Body of pancreas (tissue), 4 donors: Measurements from ENCODE around the gene HGFAC.

ENCODE experiments used
- POLR2A ChIP-seq, 3 donors: fragments of 450-650 bp; IDR thresholded peaks; one replicate each; pipeline ENCODE4 v1.6.1; 2016; ENCODE audit warnings: antibody characterized with exemption in 3 of 3, mild to moderate bottlenecking in 2 of 3
- TF ChIP-seq, protein P1 (sequence below), 7 experiments: fragments of 450-650 bp in 4 of 7; fragments of 200-600 bp in 3 of 7; sonication (generic) in 3 of 7; IDR thresholded peaks; one replicate each; pipeline ENCODE4 v1.5.1; 2016 to 2019; ENCODE audit warnings: antibody characterized with exemption in 7 of 7

DNA sequence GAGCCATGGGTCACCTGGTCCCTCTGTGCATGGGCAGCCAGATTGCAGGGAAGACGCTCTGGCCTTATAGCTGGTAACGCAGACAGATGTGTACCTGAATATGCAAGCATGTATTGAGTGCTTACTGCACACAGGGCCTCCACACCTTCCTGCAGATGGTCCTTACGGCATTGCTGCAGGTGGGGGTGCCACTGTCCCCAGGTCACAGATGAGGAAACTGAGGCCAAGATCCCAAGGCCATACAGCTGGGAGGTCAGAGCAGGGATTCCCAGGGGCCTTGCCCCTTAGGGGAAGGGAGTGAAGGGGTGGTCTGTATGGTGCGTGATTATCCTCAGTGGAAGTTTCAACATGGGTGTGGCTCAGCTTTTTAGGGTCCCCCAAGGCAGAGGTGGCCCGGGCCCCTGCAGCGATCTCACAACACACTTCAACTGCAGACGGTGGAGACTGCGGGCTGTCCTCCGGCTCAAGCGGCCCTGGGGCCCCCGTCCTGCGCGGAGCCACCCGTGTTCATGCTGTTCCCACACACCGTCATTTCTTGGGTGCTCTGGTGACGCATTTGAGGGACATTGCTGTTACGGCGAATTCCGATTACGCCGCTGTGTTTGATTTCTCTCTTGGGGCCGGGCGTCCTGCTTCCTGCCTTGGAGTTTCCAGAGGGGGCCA is 29.5 kb downstream of the HGFAC start:
- TF ChIP-seq POLR2A (IDR thresholded peaks at IDR 0.05): no peak
- TF ChIP-seq, protein P1, sequence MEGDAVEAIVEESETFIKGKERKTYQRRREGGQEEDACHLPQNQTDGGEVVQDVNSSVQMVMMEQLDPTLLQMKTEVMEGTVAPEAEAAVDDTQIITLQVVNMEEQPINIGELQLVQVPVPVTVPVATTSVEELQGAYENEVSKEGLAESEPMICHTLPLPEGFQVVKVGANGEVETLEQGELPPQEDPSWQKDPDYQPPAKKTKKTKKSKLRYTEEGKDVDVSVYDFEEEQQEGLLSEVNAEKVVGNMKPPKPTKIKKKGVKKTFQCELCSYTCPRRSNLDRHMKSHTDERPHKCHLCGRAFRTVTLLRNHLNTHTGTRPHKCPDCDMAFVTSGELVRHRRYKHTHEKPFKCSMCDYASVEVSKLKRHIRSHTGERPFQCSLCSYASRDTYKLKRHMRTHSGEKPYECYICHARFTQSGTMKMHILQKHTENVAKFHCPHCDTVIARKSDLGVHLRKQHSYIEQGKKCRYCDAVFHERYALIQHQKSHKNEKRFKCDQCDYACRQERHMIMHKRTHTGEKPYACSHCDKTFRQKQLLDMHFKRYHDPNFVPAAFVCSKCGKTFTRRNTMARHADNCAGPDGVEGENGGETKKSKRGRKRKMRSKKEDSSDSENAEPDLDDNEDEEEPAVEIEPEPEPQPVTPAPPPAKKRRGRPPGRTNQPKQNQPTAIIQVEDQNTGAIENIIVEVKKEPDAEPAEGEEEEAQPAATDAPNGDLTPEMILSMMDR (IDR thresholded peaks at IDR 0.05): no peak
